Spleen (tissue), 11 donors: ENCODE measurements around the gene AGBL1. TPM values are rescaled to one million over a fixed set of nuclear protein-coding genes. Genes with fewer than 3 reads are reported as not detected.

ENCODE experiments used
- DNase-seq: peaks from one replicate; pipeline ENCODE4 v3.0.0-alpha.2; 2020
- H3K27ac ChIP-seq, 8 donors: fragments of 200-600 bp; sonication (generic) in 7 of 8; 1 replicate in 4 of 8; 2 replicates in 4 of 8; pipeline versions ENCODE4 v1.5.0 to v1.8.0; 2016 to 2021; ENCODE audit warnings: inconsistent platforms in 4 of 8, mild to moderate bottlenecking in 4 of 8, moderate library complexity in 1 of 8
- H3K27me3 ChIP-seq, 7 donors: fragments of 200-600 bp; sonication (generic) in 6 of 7; replicated peaks in 1 of 7; 1 replicate in 4 of 7; 2 replicates in 3 of 7; pipeline versions ENCODE4 v1.5.0 to v1.8.0; 2016 to 2021; ENCODE audit warnings: inconsistent platforms in 3 of 7, mild to moderate bottlenecking in 1 of 7
- H3K36me3 ChIP-seq, 6 donors: fragments of 200-600 bp; sonication (generic) in 5 of 6; 1 replicate in 4 of 6; 2 replicates in 2 of 6; pipeline versions ENCODE4 v1.5.0 to v1.8.0; 2016 to 2021; ENCODE audit warnings: inconsistent platforms in 2 of 6
- H3K4me1 ChIP-seq, 6 donors: fragments of 200-600 bp; sonication (generic) in 5 of 6; 1 replicate in 3 of 6; 2 replicates in 3 of 6; pipeline versions ENCODE4 v1.5.0 to v1.8.0; 2016 to 2021; ENCODE audit warnings: inconsistent platforms in 3 of 6
- H3K4me3 ChIP-seq, 8 donors: fragments of 200-600 bp; sonication (generic) in 7 of 8; 1 replicate in 4 of 8; 2 replicates in 4 of 8; pipeline versions ENCODE4 v1.5.0 to v1.8.0; 2016 to 2021; ENCODE audit warnings: inconsistent platforms in 4 of 8, mild to moderate bottlenecking in 4 of 8, moderate library complexity in 2 of 8
- H3K9me3 ChIP-seq, 8 donors: fragments of 200-600 bp; sonication (generic) in 7 of 8; 1 replicate in 4 of 8; 2 replicates in 4 of 8; pipeline versions ENCODE4 v1.5.0 to v1.8.0; 2016 to 2021; ENCODE audit warnings: inconsistent platforms in 4 of 8
- POLR2A ChIP-seq, 3 donors: fragments of 450-650 bp; IDR thresholded peaks; one replicate each; pipeline ENCODE4 v1.5.1; 2017; ENCODE audit warnings: antibody characterized with exemption in 3 of 3, mild to moderate bottlenecking in 1 of 3
- POLR2AphosphoS5 ChIP-seq, 3 donors: sonication (generic); formaldehyde crosslinking; IDR thresholded peaks; one replicate each; pipeline ENCODE4 v1.5.1; 2017; ENCODE audit warnings: antibody characterized with exemption in 3 of 3
- WGBS, 5 donors: extraction: QIAGEN DNeasy Blood & Tissue Kit in 3 of 5; methylation state at CpG; one replicate each; pipeline versions ENCODE4 v1.1.5 to v1.1.7; 2013 to 2018; 5-methylcytosine and 5-hydroxymethylcytosine counted together
- intact Hi-C: fragments of 100-400 bp; cut with DNase I; formaldehyde crosslinking; loops from one replicate; pipeline ENCODE4 v1.15.0; 2023; ENCODE audit warnings: low total_unique reads
- polyA plus RNA-seq, 3 donors: library from polyadenylated mRNA; stranded (reverse); fragments of 200-250 nt; gene quantifications; one replicate each; pipeline ENCODE4 v1.2.1, GENCODE V29; 2013
- total RNA-seq, 7 donors: library from RNA; depleted of rRNA in 3 of 7; stranded (reverse); fragments of >200 nt in 3 of 7; fragmentation: NEBNext Ultra II Directional in 4 of 7; extraction: Animal tissue kit (Norgen Biotek cat#: 25700) in 4 of 7; gene quantifications; one replicate each; pipeline versions ENCODE4 v1.1.0 to v1.2.1, GENCODE V29; 2016 to 2021
- TF ChIP-seq, protein P1 (sequence below), 11 experiments: fragments of 200-600 bp in 7 of 11; fragments of 450-650 bp in 4 of 11; sonication (generic) in 4 of 11; IDR thresholded peaks in 8 of 11; conservative IDR thresholded peaks in 3 of 11; 1 replicate in 7 of 11; 2 replicates in 4 of 11; pipeline versions ENCODE4 v1.4.0 to v1.8.0; 2016 to 2021; ENCODE audit warnings: antibody characterized with exemption in 11 of 11, inconsistent platforms in 4 of 11, mild to moderate bottlenecking in 1 of 11
- donor health status: healthy with polysubstance abuse.
- donor health status: DM: no; HTN: no; CAD: no; lungs with moderate emphysema.
- donor health status: DM: no; HTN: no; CAD: no.
- donor health status: Bipolar disorder and iron deficiency.
- donor health status: healthy.
- donor health status: DM: no; HTN: no; CAD: no.
- donor health status: DM: yes; HTN: yes; CAD: no.

Gene AGBL1
- total and polyA plus RNA-seq, 10 donors: not detected

DNA sequence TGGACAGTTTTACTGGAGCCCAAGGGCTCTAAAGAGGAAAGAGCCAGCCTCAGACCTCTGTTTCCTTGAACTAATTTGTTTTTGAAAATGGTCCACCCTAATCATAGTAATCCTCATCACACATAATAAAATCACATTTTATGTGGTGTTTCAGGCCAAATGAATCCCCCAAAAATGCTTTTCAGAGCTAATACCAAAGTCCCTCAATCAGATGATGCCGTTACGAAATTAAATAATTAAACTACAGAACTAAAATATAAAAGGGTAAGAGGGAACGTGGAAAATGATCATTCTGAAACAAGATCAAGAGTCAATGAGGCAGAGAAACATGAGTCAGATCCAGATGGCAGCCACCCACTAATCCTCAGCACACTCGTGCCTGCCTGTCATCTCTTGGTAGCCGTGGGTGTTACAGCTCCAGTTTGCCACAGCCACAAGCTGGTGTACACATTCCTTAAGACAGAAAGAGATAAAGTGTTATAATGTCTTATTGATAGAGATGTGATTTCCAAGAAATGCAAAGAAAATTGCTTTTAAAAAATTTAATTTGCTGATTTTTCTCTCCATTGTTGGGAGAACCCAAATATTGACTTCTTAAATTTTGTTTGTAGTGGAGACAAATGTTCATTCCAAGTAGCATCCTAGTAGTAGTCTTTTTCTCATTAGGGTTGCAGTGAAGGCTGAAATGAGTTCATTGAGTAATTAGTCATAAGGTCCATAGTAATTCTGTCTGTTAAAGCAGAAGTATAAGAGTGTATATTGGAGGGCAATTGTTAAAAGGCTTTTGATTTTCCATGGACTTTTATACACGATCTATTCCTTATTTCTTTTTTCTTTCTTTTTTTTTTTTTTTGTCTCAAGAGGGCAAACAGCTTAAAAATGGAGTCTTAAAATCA is 104.2 kb downstream of the AGBL1 start:
- H3K4me3 ChIP-seq: no peak overlapping the region
- H3K9me3 ChIP-seq: no peaks in the 10 kb centered on the region
- no peak overlapping the region for H3K27ac ChIP-seq
- H3K4me1 ChIP-seq: no peaks in the 10 kb centered on the region
- DNase-seq: no peak
- no peaks in the 10 kb centered on the region for H3K36me3 ChIP-seq
- TF ChIP-seq POLR2A (IDR thresholded peaks at IDR 0.05): no peak
- TF ChIP-seq, protein P1, sequence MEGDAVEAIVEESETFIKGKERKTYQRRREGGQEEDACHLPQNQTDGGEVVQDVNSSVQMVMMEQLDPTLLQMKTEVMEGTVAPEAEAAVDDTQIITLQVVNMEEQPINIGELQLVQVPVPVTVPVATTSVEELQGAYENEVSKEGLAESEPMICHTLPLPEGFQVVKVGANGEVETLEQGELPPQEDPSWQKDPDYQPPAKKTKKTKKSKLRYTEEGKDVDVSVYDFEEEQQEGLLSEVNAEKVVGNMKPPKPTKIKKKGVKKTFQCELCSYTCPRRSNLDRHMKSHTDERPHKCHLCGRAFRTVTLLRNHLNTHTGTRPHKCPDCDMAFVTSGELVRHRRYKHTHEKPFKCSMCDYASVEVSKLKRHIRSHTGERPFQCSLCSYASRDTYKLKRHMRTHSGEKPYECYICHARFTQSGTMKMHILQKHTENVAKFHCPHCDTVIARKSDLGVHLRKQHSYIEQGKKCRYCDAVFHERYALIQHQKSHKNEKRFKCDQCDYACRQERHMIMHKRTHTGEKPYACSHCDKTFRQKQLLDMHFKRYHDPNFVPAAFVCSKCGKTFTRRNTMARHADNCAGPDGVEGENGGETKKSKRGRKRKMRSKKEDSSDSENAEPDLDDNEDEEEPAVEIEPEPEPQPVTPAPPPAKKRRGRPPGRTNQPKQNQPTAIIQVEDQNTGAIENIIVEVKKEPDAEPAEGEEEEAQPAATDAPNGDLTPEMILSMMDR (IDR thresholded peaks at IDR 0.05 in 8 of 11, conservative IDR thresholded peaks at IDR 0.05 in 3 of 11): no peak
- TF ChIP-seq POLR2AphosphoS5 (IDR thresholded peaks at IDR 0.05): no peak
- intact Hi-C loops: no loop called here
- peaks cover 0 to 5% (median 0%) of the 10 kb centered on the region in 7 donors for H3K27me3 ChIP-seq
- 47 to 76% (median 68%) methylated on average over 6 of the region's 6 CpGs for WGBS, 5 donors

DNA sequence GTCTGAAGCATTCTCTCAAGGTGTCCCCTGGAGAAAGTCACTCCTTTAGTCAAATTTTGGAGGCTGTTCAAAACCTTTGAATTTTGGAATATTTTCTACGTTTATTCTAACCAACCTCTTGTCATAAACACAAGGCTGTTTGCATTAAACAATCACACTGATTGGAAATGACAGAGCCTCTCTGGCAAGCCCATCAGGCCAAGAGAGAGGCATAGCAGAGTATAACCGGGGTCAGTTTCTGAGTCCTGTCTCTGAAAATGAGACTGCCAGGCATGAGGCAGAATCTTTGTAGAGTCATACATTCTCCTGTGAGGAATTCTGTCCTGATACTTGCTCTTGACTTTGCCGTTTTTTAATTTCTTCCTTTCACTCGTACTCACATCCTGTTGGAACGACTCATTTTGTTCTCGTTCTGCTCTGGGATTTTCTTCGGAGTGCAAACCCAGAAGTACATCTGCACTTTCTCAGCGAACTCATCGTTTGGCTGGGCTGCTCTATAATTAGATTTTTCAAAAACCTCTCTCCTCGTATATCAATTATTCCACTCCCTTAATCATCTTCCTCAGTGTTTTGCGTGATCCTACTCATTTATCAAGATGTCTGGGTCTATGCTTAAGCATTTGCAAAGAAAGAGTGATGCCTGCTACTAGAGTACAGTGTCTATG is 114.2 kb downstream of the AGBL1 start:
- DNase-seq: no peak
- no peaks in the 10 kb centered on the region for H3K9me3 ChIP-seq

DNA sequence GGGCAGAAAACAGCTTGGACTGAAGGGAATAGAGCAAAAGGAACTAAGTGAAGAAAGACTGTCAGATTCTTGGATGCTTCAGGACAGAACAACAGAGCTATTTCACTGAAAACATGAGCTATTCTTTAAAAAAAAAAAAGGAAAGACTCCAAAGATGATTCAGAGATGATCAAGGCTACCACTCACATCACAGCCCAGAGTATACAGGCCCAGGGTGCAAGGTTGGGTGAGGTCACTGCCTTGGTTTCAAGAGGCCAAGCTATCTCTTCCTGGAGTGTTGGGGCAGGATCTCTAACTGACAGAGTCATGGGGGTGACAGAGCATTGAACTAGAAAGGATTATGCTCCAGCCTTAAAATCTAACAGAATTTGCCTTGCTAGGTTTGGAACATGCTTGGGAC is 118.1 kb downstream of the AGBL1 start:
- intact Hi-C loops: no loop called here
- Histone ChIP-seq H3K9me3 (no peaks in the 10 kb centered on the region), H3K4me1 (no peaks in the 10 kb centered on the region), H3K36me3 (no peaks in the 10 kb centered on the region), H3K27me3 (no peaks in the 10 kb centered on the region), H3K4me3 (no peak overlapping the region), H3K27ac (no peak overlapping the region)
- no peak for TF ChIP-seq POLR2A (IDR thresholded peaks at IDR 0.05)
- TF ChIP-seq, protein P1 (IDR thresholded peaks at IDR 0.05 in 8 of 11, conservative IDR thresholded peaks at IDR 0.05 in 3 of 11): no peak
- TF ChIP-seq POLR2AphosphoS5 (IDR thresholded peaks at IDR 0.05): no peak
- DNase-seq: no peak

More for the DNA sequence above, 114.2 kb downstream of the AGBL1 start:
- no peak for TF ChIP-seq POLR2AphosphoS5 (IDR thresholded peaks at IDR 0.05)
- no peak for TF ChIP-seq POLR2A (IDR thresholded peaks at IDR 0.05)
- TF ChIP-seq, protein P1 (IDR thresholded peaks at IDR 0.05 in 8 of 11, conservative IDR thresholded peaks at IDR 0.05 in 3 of 11): no peak
- no peaks in the 10 kb centered on the region for H3K36me3 ChIP-seq
- H3K27ac ChIP-seq: no peak overlapping the region
- H3K4me1 ChIP-seq: no peaks in the 10 kb centered on the region
- H3K4me3 ChIP-seq: no peak overlapping the region
- intact Hi-C loops: no loop called here
- no peaks in the 10 kb centered on the region for H3K27me3 ChIP-seq
- WGBS, 5 donors: 63 to 75% (median 72%) methylated on average over 11 of the region's 11 CpGs
